Bronchial epithelial cell (primary cell): Measurements from ENCODE around the gene SFXN5. TPM values are rescaled to one million over a fixed set of nuclear protein-coding genes. Genes with fewer than 3 reads are reported as not detected.
A peak's percentile ranks its signal among the peaks of the same experiment; 100 is the strongest.

Experiments used
- DNase-seq: peaks from one replicate; pipeline ENCODE4 v3.0.0-alpha.2; 2010; ENCODE audit warnings: low read depth
- FAIRE-seq: peaks from 2 replicates; lab custom pipeline; 2011; peaks lifted over from hg19 to GRCh38; lab: Jason Lieb, UNC
- H3K27me3 ChIP-seq: 2 replicates; pipeline ENCODE4 v1.5.1; 2011; ENCODE audit warnings: low read length; ENCODE audit not compliant: control insufficient read depth, insufficient read depth
- H3K36me3 ChIP-seq: 2 replicates; pipeline ENCODE4 v1.5.1; 2011; ENCODE audit warnings: low read length; ENCODE audit not compliant: control insufficient read depth, insufficient read depth
- H3K4me3 ChIP-seq: 2 replicates; pipeline ENCODE4 v1.5.1; 2011; ENCODE audit warnings: mild to moderate bottlenecking, low read depth, low read length, control low read depth
- CTCF ChIP-seq: IDR thresholded peaks from 2 replicates; pipeline ENCODE4 v1.5.1; 2011; ENCODE audit warnings: mild to moderate bottlenecking, moderate library complexity, low read length, control low read depth, inconsistent platforms; ENCODE audit not compliant: insufficient read depth, severe bottlenecking
- total RNA-seq: library from RNA; depleted of rRNA; stranded (reverse); fragments of >200 nt; gene quantifications from 2 replicates; pipeline ENCODE4 v1.2.1, GENCODE V29; 2014

The SFXN5 gene
- total RNA-seq, 1 donor from 2014 or later: 5.3 TPM

GRCh38 chr2:73087311-73087710 lies 15.8 kb upstream of the SFXN5 start:
- no peak for FAIRE-seq
- DNase-seq: no peak

GRCh38 chr2:73085691-73086090 lies 14.2 kb upstream of the SFXN5 start:
- TF ChIP-seq CTCF: peak; percentile 96
- peak; percentile 37 for DNase-seq
- no peak overlapping the region for H3K4me3 ChIP-seq
- no peak for FAIRE-seq
- peaks cover 18% of the 10 kb centered on the region for H3K36me3 ChIP-seq
- H3K27me3 ChIP-seq: no peaks in the 10 kb centered on the region

More at GRCh38 chr2:73087311-73087710, 15.8 kb upstream of the SFXN5 start:
- TF ChIP-seq CTCF: no peak
- H3K4me3 ChIP-seq: no peak overlapping the region
- peaks cover 15% of the 10 kb centered on the region for H3K36me3 ChIP-seq
- H3K27me3 ChIP-seq: no peaks in the 10 kb centered on the region

- TF ChIP-seq CTCF: no peak
- DNase-seq (no peak), FAIRE-seq (peak; percentile 52)
- H3K4me3 ChIP-seq: no peak overlapping the region
- peaks cover 20% of the 10 kb centered on the region for H3K36me3 ChIP-seq
- no peaks in the 10 kb centered on the region for H3K27me3 ChIP-seq
These were observed 13.5 kb upstream of the SFXN5 start for GRCh38 chr2:73084971-73085370.

- H3K36me3 ChIP-seq: peaks cover 27% of the 10 kb centered on the region
- DNase-seq (no peak), FAIRE-seq (no peak)
- TF ChIP-seq CTCF: no peak
- no peaks in the 10 kb centered on the region for H3K27me3 ChIP-seq
- no peak overlapping the region for H3K4me3 ChIP-seq
These were observed 12.6 kb upstream of the SFXN5 start for GRCh38 chr2:73083886-73084800.

GRCh38 chr2:73082523-73083410 lies 11.3 kb upstream of the SFXN5 start:
- no peak for DNase-seq
- no peaks in the 10 kb centered on the region for H3K27me3 ChIP-seq
- TF ChIP-seq CTCF: no peak
- no peak for FAIRE-seq
- H3K36me3 ChIP-seq: peaks cover 26% of the 10 kb centered on the region
- H3K4me3 ChIP-seq: no peak overlapping the region
